22Rv1 (cell line): ENCODE measurements around the gene DPF3.

Source experiments
- ZFX ChIP-seq: fragments of 450-650 bp; IDR thresholded peaks from 2 replicates; pipeline ENCODE4 v1.6.1; 2017; ENCODE audit warnings: antibody characterized with exemption, borderline replicate concordance
- TF ChIP-seq, protein P1 (sequence below): fragments of 450-650 bp; IDR thresholded peaks from 2 replicates; pipeline ENCODE4 v1.5.1; 2017; ENCODE audit warnings: mild to moderate bottlenecking

DNA sequence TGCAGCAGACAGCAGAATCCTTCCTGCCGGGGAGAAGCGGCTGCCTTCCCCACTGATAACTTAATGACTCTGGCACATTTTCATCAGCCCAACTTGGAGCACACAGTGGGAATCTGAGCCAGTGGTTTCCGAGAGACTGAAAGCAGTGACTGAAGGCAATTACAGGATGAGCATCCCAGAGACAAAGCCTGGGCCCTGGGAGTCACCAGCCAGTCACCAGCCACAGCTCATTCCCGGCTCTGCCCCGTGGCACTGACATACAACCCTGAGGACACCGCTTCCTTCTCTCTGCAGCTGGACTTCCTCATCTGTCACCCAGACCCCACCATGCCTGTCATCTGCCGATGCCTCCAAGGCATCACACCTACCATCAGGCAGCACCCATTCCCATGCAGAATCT is 192.3 kb downstream of the DPF3 start:
- TF ChIP-seq, protein P1, sequence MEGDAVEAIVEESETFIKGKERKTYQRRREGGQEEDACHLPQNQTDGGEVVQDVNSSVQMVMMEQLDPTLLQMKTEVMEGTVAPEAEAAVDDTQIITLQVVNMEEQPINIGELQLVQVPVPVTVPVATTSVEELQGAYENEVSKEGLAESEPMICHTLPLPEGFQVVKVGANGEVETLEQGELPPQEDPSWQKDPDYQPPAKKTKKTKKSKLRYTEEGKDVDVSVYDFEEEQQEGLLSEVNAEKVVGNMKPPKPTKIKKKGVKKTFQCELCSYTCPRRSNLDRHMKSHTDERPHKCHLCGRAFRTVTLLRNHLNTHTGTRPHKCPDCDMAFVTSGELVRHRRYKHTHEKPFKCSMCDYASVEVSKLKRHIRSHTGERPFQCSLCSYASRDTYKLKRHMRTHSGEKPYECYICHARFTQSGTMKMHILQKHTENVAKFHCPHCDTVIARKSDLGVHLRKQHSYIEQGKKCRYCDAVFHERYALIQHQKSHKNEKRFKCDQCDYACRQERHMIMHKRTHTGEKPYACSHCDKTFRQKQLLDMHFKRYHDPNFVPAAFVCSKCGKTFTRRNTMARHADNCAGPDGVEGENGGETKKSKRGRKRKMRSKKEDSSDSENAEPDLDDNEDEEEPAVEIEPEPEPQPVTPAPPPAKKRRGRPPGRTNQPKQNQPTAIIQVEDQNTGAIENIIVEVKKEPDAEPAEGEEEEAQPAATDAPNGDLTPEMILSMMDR = no peak
- no peak for TF ChIP-seq ZFX
